IMR-90 (cell line): ENCODE results near the gene RAP1A. TPM values are rescaled to one million over a fixed set of nuclear protein-coding genes. Genes with fewer than 3 reads are reported as not detected.

Experiments
- ATAC-seq: fragments of 200-7000 bp; cut with Tn5 transposase; 2 replicates; pipeline ENCODE4 v1.9.1; 2020; ENCODE audit warnings: low read depth, mild to moderate bottlenecking, moderate library complexity
- BruUV-seq: library from RNA; stranded (reverse); fragments of 400-500 nt; replicated peaks from 2 replicates; lab custom pipeline; 2021; lab: Mats Ljungman, UMichigan
- CTCF ChIA-PET: fragments of 300-600 bp; formaldehyde crosslinking; extraction: SDS; loops from one replicate; lab custom pipeline; 2021; ENCODE audit warnings: antibody characterized with exemption; lab: Yijun Ruan, JAX
- POLR2A ChIA-PET: fragments of 300-600 bp; sonication (Branson Sonifier 250); formaldehyde crosslinking; loops from one replicate; lab custom pipeline; 2022; ENCODE audit warnings: antibody characterized with exemption; ENCODE audit not compliant: unreplicated experiment; lab: Charles Lee
- DNase-seq: peaks from one replicate; pipeline ENCODE4 v3.0.0; 2013
- H2AFZ ChIP-seq: replicated peaks from 2 replicates; pipeline ENCODE3; 2013; ENCODE audit warnings: low read length, mild to moderate bottlenecking; ENCODE audit not compliant: poor library complexity
- H2AK5ac ChIP-seq: 2 replicates; pipeline ENCODE4 v1.6.1; 2013; ENCODE audit warnings: low read depth, low read length, inconsistent platforms
- H2AK9ac ChIP-seq: replicated peaks from 2 replicates; pipeline ENCODE3; 2013; ENCODE audit warnings: mild to moderate bottlenecking, low read depth, low read length, moderate library complexity; ENCODE audit not compliant: poor library complexity
- H2BK120ac ChIP-seq: 2 replicates; pipeline ENCODE4 v1.6.1; 2013; ENCODE audit warnings: low read depth, low read length, inconsistent platforms
- H2BK15ac ChIP-seq: 3 replicates; pipeline ENCODE4 v1.6.1; 2013; ENCODE audit warnings: low read depth, low read length, inconsistent platforms
- H2BK20ac ChIP-seq: 2 replicates; pipeline ENCODE4 v1.6.1; 2013; ENCODE audit warnings: low read depth, mild to moderate bottlenecking, inconsistent platforms, low read length, moderate library complexity
- H2BK5ac ChIP-seq: 2 replicates; pipeline ENCODE4 v1.6.1; 2013; ENCODE audit warnings: mild to moderate bottlenecking, low read depth, low read length, inconsistent platforms; ENCODE audit not compliant: poor library complexity, severe bottlenecking
- H3K14ac ChIP-seq: replicated peaks from 2 replicates; pipeline ENCODE4 v1.6.1; 2013; ENCODE audit warnings: low read depth, low read length, inconsistent platforms
- H3K18ac ChIP-seq: 2 replicates; pipeline ENCODE4 v1.6.1; 2013; ENCODE audit warnings: low read depth, low read length, control low read depth
- H3K23ac ChIP-seq: 2 replicates; pipeline ENCODE4 v1.6.1; 2013; ENCODE audit warnings: low read depth, low read length, inconsistent platforms
- H3K27ac ChIP-seq: 2 replicates; pipeline ENCODE4 v1.5.1; 2013; ENCODE audit warnings: mild to moderate bottlenecking, control low read depth, low read length; ENCODE audit not compliant: insufficient read depth
- H3K27me3 ChIP-seq: 2 replicates; pipeline ENCODE4 v1.6.1; 2013; ENCODE audit warnings: low read length; ENCODE audit not compliant: control insufficient read depth, insufficient read depth
- H3K36me3 ChIP-seq: 2 replicates; pipeline ENCODE4 v1.6.1; 2013; ENCODE audit warnings: low read length, mixed read lengths; ENCODE audit not compliant: control insufficient read depth, insufficient read depth
- H3K4ac ChIP-seq: 2 replicates; pipeline ENCODE4 v1.6.1; 2013; ENCODE audit warnings: low read depth, low read length, inconsistent platforms
- H3K4me1 ChIP-seq: 2 replicates; pipeline ENCODE4 v1.6.1; 2013; ENCODE audit warnings: low read length, mixed read lengths; ENCODE audit not compliant: control insufficient read depth, insufficient read depth
- H3K4me2 ChIP-seq: 2 replicates; pipeline ENCODE4 v1.6.1; 2013; ENCODE audit warnings: low read depth, mild to moderate bottlenecking, control low read depth, low read length, moderate library complexity
- H3K4me3 ChIP-seq: 2 replicates; pipeline ENCODE4 v1.5.1; 2013; ENCODE audit warnings: low read depth, mild to moderate bottlenecking, control low read depth, low read length, moderate library complexity; ENCODE audit not compliant: insufficient read depth
- H3K56ac ChIP-seq: 2 replicates; pipeline ENCODE4 v1.6.1; 2013; ENCODE audit warnings: low read length, inconsistent platforms; ENCODE audit not compliant: insufficient read depth; ENCODE audit errors: extremely low read depth
- H3K79me1 ChIP-seq, 2 experiments: 2 replicates each; pipeline ENCODE4 v1.6.1; 2013; ENCODE audit warnings: low read length in 2 of 2, inconsistent platforms in 1 of 2, low read depth in 1 of 2
- H3K9ac ChIP-seq: 2 replicates; pipeline ENCODE4 v1.6.1; 2013; ENCODE audit warnings: low read depth, low read length, control low read depth
- H3K9me1 ChIP-seq: 2 replicates; pipeline ENCODE4 v1.6.1; 2013; ENCODE audit warnings: low read length, inconsistent platforms; ENCODE audit not compliant: insufficient read depth
- H3K9me3 ChIP-seq: 2 replicates; pipeline ENCODE4 v1.6.1; 2013; ENCODE audit warnings: low read length; ENCODE audit not compliant: control insufficient read depth, insufficient read depth
- H4K20me1 ChIP-seq: 2 replicates; pipeline ENCODE4 v1.6.1; 2013; ENCODE audit warnings: low read length, inconsistent platforms; ENCODE audit not compliant: insufficient read depth
- H4K5ac ChIP-seq: 2 replicates; pipeline ENCODE4 v1.6.1; 2013; ENCODE audit warnings: mild to moderate bottlenecking, low read depth, low read length, control low read depth
- H4K8ac ChIP-seq, 2 experiments: 2 replicates each; pipeline ENCODE4 v1.6.1; 2013; ENCODE audit warnings: low read depth in 2 of 2, low read length in 2 of 2, control low read depth in 1 of 2, inconsistent platforms in 1 of 2
- H4K91ac ChIP-seq: 2 replicates; pipeline ENCODE4 v1.6.1; 2013; ENCODE audit warnings: low read depth, low read length, inconsistent platforms; ENCODE audit not compliant: insufficient read depth
- CHD1 ChIP-seq: IDR thresholded peaks from 2 replicates; pipeline ENCODE4 v1.6.1; 2012; ENCODE audit warnings: low read depth, low read length, improper control_type of control experiment
- CTCF ChIP-seq: conservative IDR thresholded peaks from 2 replicates; pipeline ENCODE4 v1.5.1; 2012; ENCODE audit warnings: mild to moderate bottlenecking, low read depth, low read length, improper control_type of control experiment
- FOS ChIP-seq: fragments of 150-350 bp; IDR thresholded peaks from 2 replicates; pipeline ENCODE4 v1.6.1; 2016; ENCODE audit warnings: low read depth, low read length
- WGBS, 2 experiments: methylation state at CpG; one replicate each; pipeline versions ENCODE4 v1.1.5 to v1.1.7; 2013; ENCODE audit warnings: missing lambda C conversion rate in 2 of 2; ENCODE audit not compliant: insufficient read length in 1 of 2; ENCODE audit errors: extremely low coverage in 2 of 2; 5-methylcytosine and 5-hydroxymethylcytosine counted together
- dilution Hi-C: fragments of 300-500 bp; cut with HindIII; formaldehyde crosslinking; loops from one replicate; pipeline ENCODE4 v1.14.3; 2018; ENCODE audit warnings: low sequenced_read_pairs; ENCODE audit not compliant: unreplicated experiment
- in situ Hi-C: fragments of 300-500 bp; cut with MboI; formaldehyde crosslinking; loops from 3 replicates; pipeline ENCODE4 v1.14.3; 2019; ENCODE audit warnings: low sequenced_read_pairs, inconsistent platforms, mixed read lengths
- intact Hi-C: fragments of 100-400 bp; cut with micrococcal nuclease; formaldehyde crosslinking; loops from 2 replicates; pipeline ENCODE4 v1.10.0; 2022
- polyA plus RNA-seq, 3 experiments: library from polyadenylated mRNA; depleted of rRNA; stranded (reverse); fragments of >200 nt; gene quantifications; 2 replicates each; pipeline ENCODE4 v1.2.3, GENCODE V29; 2012; ENCODE audit warnings: low replicate concordance in 1 of 3
- total RNA-seq: library from RNA; depleted of rRNA; stranded (reverse); fragments of >200 nt; gene quantifications from 2 replicates; pipeline ENCODE4 v1.2.3, GENCODE V29; 2012

Gene RAP1A
- total and polyA plus RNA-seq, 2 of the 4 experiments (the other 2 are of a cell fraction) = 18.1 to 43.6 TPM

GRCh38 chr1:111570781-111571181 is 48.8 kb upstream of the RAP1A start:
- dilution Hi-C loops = no loop called here
- Histone ChIP-seq H3K79me1 (0 out of 4 replicates have a peak, but pooled peaks cover 0 to 8% of the 10 kb centered on the region in 2 experiments), H3K4ac (peak overlapping the region; percentile 13; the same call in 1 of the 2 replicates), H3K23ac (no peak overlapping the region), H3K27me3 (no peaks in the 10 kb centered on the region), H2BK15ac (peak overlapping the region; percentile 53; the same call in 1 of the 3 replicates), H2BK5ac (no peak overlapping the region), H3K56ac (no peak overlapping the region), H4K5ac (no peak overlapping the region), H4K8ac (no peak overlapping the region), H3K36me3 (no peaks in the 10 kb centered on the region), H2AFZ (no peak overlapping the region), H3K4me3 (no peak overlapping the region), H3K9me3 (no peaks in the 10 kb centered on the region), H3K14ac (0 out of 2 replicates have a peak overlapping the region, but pooled peaks have one; percentile 21), H2BK120ac (peak overlapping the region; percentile 18; the same call in 1 of the 2 replicates), H3K9ac (no peak overlapping the region), H3K4me1 (peaks cover 18% of the 10 kb centered on the region), H3K4me2 (no peak overlapping the region), H4K20me1 (no peaks in the 10 kb centered on the region), H3K9me1 (peaks cover 16% of the 10 kb centered on the region), H3K27ac (no peak overlapping the region), H2BK20ac (peak overlapping the region; percentile 10; the same call in 1 of the 2 replicates), H3K18ac (no peak overlapping the region), H4K91ac (no peak overlapping the region), H2AK9ac (no peak overlapping the region), H2AK5ac (peak overlapping the region; percentile 21; the same call in 1 of the 2 replicates)
- POLR2A ChIA-PET = no interaction called here
- intact Hi-C loops = loop anchor here (5.0 kb wide), 2 partner anchors 42 to 63 kb away; no protein-coding TSS in a partner anchor
- 80% methylated on average over 1 of the region's 2 CpGs; no CpG with 5 or more reads in 1 of the 2 experiments for WGBS, 2 experiments
- in situ Hi-C loops = no loop called here
- ATAC-seq (no peak), DNase-seq (peak; percentile 35)
- no TSS peak for BruUV-seq
- TF ChIP-seq CHD1 (no peak), CTCF (peak; percentile 21; the same call in 1 of the 2 replicates), FOS (peak; percentile 30; the same call in 1 of the 2 replicates)
- CTCF ChIA-PET = interaction anchor here (1.0 kb wide), 1 partner anchor 35 kb away, joined by 4 read pairs; no protein-coding TSS in a partner anchor
